ENCODE measurements around the gene SUPT6H. TPM values are rescaled to one million over a fixed set of nuclear protein-coding genes. Genes with fewer than 3 reads are reported as not detected.

SUPT6H gene
- total and polyA plus RNA-seq, 2 of the 8 experiments (the other 6 are each of a cell fraction or from before 2014, with no cell fraction given): 32.0 to 59.9 TPM

DNA sequence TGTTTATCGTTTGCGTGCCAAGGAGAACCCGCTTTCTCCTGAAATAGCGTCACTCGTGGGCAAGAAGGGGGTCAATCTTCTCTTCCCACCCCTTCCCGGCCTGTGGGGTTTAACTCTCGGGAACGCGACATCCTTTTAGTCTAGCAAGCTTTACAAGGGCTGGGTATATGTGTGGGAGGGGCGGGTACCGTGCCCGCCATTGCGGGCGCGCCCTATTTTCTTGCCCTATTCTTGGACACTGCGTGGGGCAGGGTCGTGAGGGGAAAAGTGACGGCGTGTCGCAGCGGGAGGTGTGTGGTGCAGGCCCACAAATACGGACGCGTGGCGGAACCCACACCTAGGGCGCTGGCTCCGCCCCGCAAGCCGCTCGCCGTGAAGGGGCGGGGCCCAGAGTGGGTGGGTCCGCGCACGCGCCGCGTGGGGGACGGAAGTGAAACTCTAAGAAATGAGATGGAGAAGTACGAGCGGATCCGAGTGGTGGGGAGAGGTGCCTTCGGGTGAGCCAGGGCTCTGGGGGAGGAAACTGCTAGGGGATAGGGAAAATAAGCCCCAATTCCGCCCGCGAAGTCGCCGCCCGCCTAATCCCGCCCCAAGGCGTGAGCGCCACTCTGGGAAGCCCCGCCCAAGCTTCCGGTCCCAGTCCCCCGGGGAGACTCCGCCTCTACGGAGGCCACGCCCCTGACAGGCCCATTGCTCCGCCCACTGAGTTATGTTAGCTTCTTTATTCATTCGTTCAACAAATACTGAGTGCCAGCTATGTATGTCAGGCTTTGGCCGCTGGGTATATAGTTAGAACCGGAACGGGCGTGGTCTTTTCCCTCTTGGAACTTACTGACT is 66.6 kb downstream of the SUPT6H start, which contains the start of gene NEK8 (continued):
- no peak for TF ChIP-seq MAFK (IDR thresholded peaks at IDR 0.05; ENCODE audit: low read depth, low read length)

Data from H1 (cell line).